SK-N-MC (cell line): ENCODE data around the gene MCC.

ENCODE experiments used
- DNase-seq: peaks from one replicate; pipeline ENCODE4 v3.0.0-alpha.2; 2011; ENCODE audit warnings: low read depth, low spot score
- H3K27ac ChIP-seq: fragments of 200-600 bp; sonication (generic); 2 replicates; pipeline ENCODE4 v1.5.1; 2016; ENCODE audit warnings: mixed run types
- H3K36me3 ChIP-seq: fragments of 200-600 bp; sonication (generic); 2 replicates; pipeline ENCODE4 v1.6.1; 2017; ENCODE audit warnings: antibody characterized with exemption, low read length, mixed read lengths; ENCODE audit not compliant: insufficient read depth
- H3K4me3 ChIP-seq: fragments of 200-600 bp; sonication (generic); 2 replicates; pipeline ENCODE4 v1.5.1; 2016
- H3K9ac ChIP-seq: fragments of 200-600 bp; sonication (generic); 2 replicates; pipeline ENCODE4 v1.8.0; 2017; ENCODE audit warnings: mixed run types, mixed read lengths; ENCODE audit not compliant: insufficient read length
- H3K9me3 ChIP-seq: fragments of 200-600 bp; sonication (generic); 2 replicates; pipeline ENCODE4 v1.6.1; 2017; ENCODE audit warnings: low read depth, mild to moderate bottlenecking, antibody characterized with exemption, low read length, moderate library complexity, mixed read lengths
- EZH2 ChIP-seq: fragments of 200-600 bp; sonication (generic); IDR thresholded peaks from one replicate; pipeline ENCODE4 v1.6.1; 2017; ENCODE audit warnings: antibody characterized with exemption
- FOXP2 ChIP-seq: optimal IDR thresholded peaks from 2 replicates; pipeline ENCODE3; 2011; ENCODE audit warnings: mild to moderate bottlenecking, moderate library complexity; ENCODE audit not compliant: insufficient read depth; ENCODE audit errors: extremely low read length, control extremely low read depth
- POLR2AphosphoS5 ChIP-seq: IDR thresholded peaks from 2 replicates; pipeline ENCODE4 v1.6.1; 2012; ENCODE audit warnings: mild to moderate bottlenecking, low read depth, low read length, borderline replicate concordance

MCC gene

DNA sequence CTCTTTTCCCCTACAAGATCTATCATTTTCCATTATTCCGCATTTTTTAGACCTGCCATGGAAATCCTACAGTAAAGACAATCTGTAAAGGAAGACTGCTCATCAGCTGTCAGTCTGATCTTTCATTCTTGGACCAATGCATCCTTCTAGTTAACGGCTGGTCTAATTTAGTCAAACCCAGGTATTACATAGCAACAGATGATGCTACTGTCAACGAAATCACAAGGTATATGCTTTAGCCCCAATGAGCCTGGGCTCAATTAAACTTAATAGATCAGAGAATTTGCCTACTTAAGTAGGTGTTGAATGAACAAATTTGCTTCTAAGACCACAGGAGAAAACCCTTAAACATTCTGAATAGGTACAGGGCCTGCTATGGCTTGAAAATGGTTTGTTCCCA, 260.5 kb downstream of the MCC start:
- no peak overlapping the region for H3K4me3 ChIP-seq
- H3K9me3 ChIP-seq, result no peaks in the 10 kb centered on the region
- no peak for DNase-seq
- no peak overlapping the region for H3K9ac ChIP-seq
- H3K27ac ChIP-seq, result no peak overlapping the region
- no peak for TF ChIP-seq FOXP2
- no peak for TF ChIP-seq POLR2AphosphoS5
- no peak for TF ChIP-seq EZH2
- no peaks in the 10 kb centered on the region for H3K36me3 ChIP-seq

DNA sequence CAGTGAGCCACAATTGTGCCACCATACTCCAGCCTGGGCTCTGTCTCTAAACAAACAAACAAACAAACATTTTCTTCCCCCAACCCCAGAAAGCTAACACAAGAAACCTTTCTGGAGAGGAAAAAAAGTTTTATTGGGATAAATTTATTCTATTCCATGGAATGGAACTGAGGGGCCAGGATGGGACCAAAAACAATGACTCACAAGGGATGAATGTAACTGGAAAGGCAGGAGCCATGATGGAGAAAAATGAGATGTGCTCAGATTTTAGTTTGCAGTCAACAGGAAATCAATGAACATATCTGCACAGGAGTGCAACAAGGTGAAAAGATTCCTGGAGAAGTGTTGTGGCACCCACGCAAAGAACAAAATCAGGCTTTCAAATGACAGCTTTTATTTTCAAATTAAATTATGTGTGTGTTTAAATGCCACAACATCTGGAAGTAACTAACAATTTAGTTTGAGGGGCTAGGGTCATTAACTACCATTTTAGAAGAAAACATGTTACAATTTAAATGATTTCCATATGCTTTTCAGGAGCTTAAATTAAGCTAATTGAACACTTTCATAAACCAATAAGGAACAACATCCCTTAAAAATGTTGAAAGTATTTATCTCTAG, 262.0 kb downstream of the MCC start:
- Histone ChIP-seq H3K9me3 (no peaks in the 10 kb centered on the region), H3K4me3 (no peak overlapping the region), H3K9ac (no peak overlapping the region), H3K36me3 (no peaks in the 10 kb centered on the region), H3K27ac (0 out of 2 replicates have a peak overlapping the region, but pooled peaks have one; percentile 12)
- TF ChIP-seq EZH2, result no peak
- TF ChIP-seq POLR2AphosphoS5, result peak; percentile 17; the same call in 1 of the 2 replicates
- TF ChIP-seq FOXP2, result no peak
- no peak for DNase-seq

DNA sequence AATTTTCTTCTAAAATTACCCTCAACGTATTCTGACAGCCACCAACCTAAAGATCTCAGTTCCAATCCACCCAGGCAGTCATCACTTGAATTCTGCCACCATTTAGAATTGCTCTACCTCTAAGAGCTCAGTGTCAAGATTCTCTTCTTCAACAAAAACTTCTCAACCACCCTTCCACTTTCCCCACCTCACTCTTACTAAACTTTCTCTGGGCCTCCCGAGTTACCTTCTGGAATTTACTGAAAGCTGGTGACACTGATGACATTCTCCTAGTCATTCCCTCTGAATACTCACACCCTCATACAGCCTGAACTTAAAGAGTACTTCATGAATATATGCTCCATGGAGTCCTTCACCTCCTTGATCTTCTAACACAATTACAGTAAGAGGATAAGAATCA, 263.0 kb downstream of the MCC start:
- no peak overlapping the region for H3K27ac ChIP-seq
- DNase-seq, result no peak

DNA sequence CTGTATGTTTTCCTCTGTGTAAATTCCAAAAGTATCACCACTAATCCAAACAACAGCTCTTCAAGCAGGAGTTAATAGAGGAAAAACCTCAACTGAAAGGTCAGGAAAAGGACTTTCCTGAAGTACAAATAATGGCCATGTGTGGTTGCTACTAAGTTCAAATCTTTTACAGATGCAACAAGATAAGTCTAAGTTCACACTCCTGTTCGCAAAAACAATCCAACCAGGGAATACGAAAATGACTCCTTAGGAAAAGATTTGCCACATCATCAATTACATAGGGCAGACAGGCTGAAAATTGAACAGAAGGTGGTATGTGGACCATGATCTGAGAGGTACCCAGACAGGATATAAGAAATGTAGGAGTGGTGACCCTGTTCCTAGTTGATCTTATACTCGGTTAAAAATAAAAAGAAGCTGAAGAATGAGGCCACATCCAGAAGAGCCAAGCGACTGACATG, 263.6 kb downstream of the MCC start:
- DNase-seq, result no peak
- Histone ChIP-seq H3K36me3 (no peaks in the 10 kb centered on the region), H3K27ac (no peak overlapping the region), H3K4me3 (no peak overlapping the region), H3K9ac (no peak overlapping the region), H3K9me3 (no peaks in the 10 kb centered on the region)
- TF ChIP-seq FOXP2, result no peak
- no peak for TF ChIP-seq EZH2
- no peak for TF ChIP-seq POLR2AphosphoS5

More for the DNA sequence above, 263.0 kb downstream of the MCC start:
- TF ChIP-seq FOXP2 (no peak), EZH2 (no peak), POLR2AphosphoS5 (no peak)
- Histone ChIP-seq H3K36me3 (no peaks in the 10 kb centered on the region), H3K4me3 (no peak overlapping the region), H3K9me3 (no peaks in the 10 kb centered on the region), H3K9ac (no peak overlapping the region)

DNA sequence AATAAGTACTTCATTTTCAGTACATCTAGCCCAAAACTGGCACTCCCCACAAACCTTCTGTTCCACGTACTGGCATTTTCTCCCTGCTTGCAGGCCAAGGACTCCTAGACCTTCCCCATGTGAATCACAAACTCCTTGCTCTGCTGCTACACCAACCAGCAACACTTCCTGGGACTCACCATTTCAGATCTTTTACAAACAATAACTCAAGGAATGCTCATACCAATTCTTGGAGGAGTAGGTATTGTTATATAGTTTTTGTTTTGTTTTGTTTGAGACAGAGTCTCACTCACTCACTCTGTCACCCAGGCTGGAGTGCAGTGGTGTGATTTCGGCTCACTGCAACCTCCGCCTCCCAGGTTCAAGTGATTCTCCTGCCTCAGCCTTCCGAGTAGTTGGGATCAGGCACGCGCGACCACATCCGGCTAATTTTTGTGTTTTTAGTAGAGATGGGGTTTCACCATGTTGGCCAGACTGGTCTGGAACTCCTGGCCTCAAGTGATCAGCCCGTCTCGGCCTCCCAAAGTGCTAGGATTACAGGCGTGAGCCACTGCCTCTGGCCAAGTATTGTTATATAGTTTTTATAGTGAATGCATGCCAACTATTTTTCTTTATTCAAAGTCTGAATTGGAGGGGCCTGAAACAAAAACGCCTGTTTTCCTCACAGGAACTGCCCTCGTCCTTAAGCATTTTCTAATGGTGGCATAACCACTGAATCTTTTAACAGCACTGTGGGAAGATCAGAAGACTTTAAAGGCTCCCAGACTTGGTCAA, 264.2 kb downstream of the MCC start:
- Histone ChIP-seq H3K36me3 (no peaks in the 10 kb centered on the region), H3K4me3 (no peak overlapping the region), H3K9me3 (no peaks in the 10 kb centered on the region), H3K27ac (no peak overlapping the region), H3K9ac (no peak overlapping the region)
- TF ChIP-seq POLR2AphosphoS5 (no peak), FOXP2 (no peak), EZH2 (no peak)
- no peak for DNase-seq

DNA sequence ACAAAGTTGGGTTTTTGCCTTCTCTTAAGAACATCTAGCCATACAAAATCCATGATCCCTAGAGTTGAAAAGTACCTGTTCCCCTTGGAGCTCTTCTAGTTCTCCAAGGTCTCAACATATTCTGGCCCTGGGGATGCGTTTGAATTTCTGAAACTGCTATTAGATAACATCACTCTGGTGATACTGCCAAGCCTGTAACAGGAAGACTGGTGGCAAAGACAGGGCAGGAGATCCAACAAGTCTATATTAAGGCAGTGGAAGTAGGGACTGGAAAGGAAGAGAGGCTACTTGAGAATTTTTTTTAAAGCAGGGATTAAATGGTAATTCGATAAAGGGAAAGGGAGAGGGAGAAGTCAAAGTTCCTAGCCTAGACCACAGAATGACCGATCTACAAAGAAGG, 264.9 kb downstream of the MCC start:
- DNase-seq, result no peak
- H3K36me3 ChIP-seq, result no peaks in the 10 kb centered on the region
- H3K4me3 ChIP-seq, result no peak overlapping the region
- H3K9me3 ChIP-seq, result no peaks in the 10 kb centered on the region
- H3K27ac ChIP-seq, result no peak overlapping the region
- TF ChIP-seq EZH2, result no peak
- TF ChIP-seq POLR2AphosphoS5, result no peak
- no peak for TF ChIP-seq FOXP2
- H3K9ac ChIP-seq, result no peak overlapping the region

DNA sequence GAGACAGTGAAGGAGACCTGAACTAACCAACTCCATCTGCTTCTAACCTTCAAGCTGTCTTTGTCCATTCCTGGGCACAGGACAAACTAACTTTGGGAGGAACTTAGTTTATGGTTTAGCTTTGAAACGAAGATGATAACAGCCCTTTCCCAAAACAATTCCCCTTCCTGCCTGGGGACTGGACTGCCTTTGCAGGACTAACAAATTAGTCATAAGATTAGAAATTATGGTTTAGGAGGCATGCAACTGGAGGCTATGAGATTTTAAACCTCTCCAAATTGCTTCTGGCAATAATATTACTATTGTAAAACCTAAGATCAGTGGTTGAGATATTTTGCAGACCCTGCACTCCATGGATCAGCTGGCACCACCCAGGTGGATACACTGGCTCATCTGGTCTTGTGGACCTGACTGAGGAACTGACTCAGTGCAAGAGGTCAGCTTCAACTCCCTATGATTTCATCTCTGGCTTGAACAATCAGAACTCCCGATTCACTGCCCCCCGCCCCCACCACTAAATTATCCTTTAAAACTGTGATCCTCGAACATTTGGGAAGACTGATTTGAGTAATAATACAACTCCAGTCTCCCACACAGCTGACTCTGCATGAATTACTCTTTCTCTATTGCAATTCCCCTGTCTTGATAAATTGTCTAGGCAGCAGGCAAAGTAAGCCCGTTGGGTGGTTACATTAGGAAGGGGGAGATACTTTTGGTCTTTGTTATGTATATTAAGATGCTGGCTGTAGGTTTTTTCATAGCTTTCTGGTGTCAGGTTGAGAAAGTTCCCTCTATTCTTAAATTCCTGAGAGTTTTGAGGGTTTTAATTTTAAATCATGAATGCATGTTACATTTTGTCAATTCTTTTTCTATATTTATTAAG, 266.7 kb downstream of the MCC start:
- Histone ChIP-seq H3K4me3 (no peak overlapping the region), H3K9ac (no peak overlapping the region), H3K36me3 (no peaks in the 10 kb centered on the region), H3K9me3 (no peaks in the 10 kb centered on the region), H3K27ac (no peak overlapping the region)
- TF ChIP-seq EZH2 (no peak), POLR2AphosphoS5 (no peak), FOXP2 (no peak)
- no peak for DNase-seq

DNA sequence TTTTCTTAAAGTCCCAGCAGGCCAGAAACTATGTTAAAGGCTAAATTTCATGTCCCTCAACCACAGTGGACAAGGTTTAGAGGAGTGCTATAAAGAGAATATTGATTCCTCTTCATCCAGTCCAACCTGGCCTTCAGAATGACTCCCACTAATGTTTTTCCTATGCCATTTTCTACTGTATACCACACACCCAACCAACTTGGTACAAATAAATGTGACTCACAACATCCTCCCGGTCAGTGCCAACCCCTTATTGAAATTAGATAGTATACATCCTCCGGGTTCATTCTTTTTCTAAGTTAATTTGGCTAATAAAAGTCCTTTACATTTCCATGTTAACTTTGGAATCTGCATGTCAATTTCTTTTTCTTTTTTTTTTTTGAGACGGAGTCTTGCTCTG, 268.6 kb downstream of the MCC start:
- no peaks in the 10 kb centered on the region for H3K36me3 ChIP-seq
- no peaks in the 10 kb centered on the region for H3K9me3 ChIP-seq
- peak overlapping the region; percentile 60 for H3K4me3 ChIP-seq
- no peak for TF ChIP-seq EZH2
- TF ChIP-seq POLR2AphosphoS5, result no peak
- TF ChIP-seq FOXP2, result no peak
- H3K9ac ChIP-seq, result no peak overlapping the region
- peak overlapping the region; percentile 55; the same call in 1 of the 2 replicates for H3K27ac ChIP-seq
- DNase-seq, result no peak
